NB4 (cell line): ENCODE results near the gene HOXC13.

ENCODE experiments used
- DNase-seq: peaks from one replicate; pipeline ENCODE4 v3.0.0; 2010; ENCODE audit warnings: low read depth
- H3K4me3 ChIP-seq: one replicate; pipeline ENCODE4 v1.5.1; 2011; ENCODE audit warnings: mild to moderate bottlenecking, low read depth, low read length, moderate library complexity
- CTCF ChIP-seq: IDR thresholded peaks from one replicate; pipeline ENCODE4 v1.5.1; 2012; ENCODE audit warnings: low read depth, low read length
- MAX ChIP-seq: IDR thresholded peaks from 2 replicates; pipeline ENCODE4 v1.6.1; 2011; ENCODE audit warnings: low read depth, low read length
- MYC ChIP-seq: IDR thresholded peaks from 2 replicates; pipeline ENCODE4 v1.6.1; 2011; ENCODE audit warnings: low read depth, low read length
- POLR2A ChIP-seq: IDR thresholded peaks from 2 replicates; pipeline ENCODE4 v1.6.1; 2011; ENCODE audit warnings: mild to moderate bottlenecking; ENCODE audit not compliant: insufficient read length; ENCODE audit errors: extremely low read depth

Gene HOXC13

GRCh38 chr12:53952871-53953734 lies 14.5 kb downstream of the HOXC13 start:
- no peak for DNase-seq
- no peak overlapping the region for H3K4me3 ChIP-seq
- TF ChIP-seq MAX (no peak), POLR2A (no peak), MYC (no peak), CTCF (no peak)

- TF ChIP-seq MAX (no peak), MYC (no peak), CTCF (no peak), POLR2A (no peak)
- no peak for DNase-seq
- H3K4me3 ChIP-seq, result no peak overlapping the region
Measured at GRCh38 chr12:53953831-53954693, 15.4 kb downstream of the HOXC13 start.

GRCh38 chr12:53954694-53955035 lies 16.0 kb downstream of the HOXC13 start, which contains the start of gene HOXC12:
Gene HOXC12, plus strand, starts transcription at chr12:53954903. Its CDS starts 27 bp downstream, at chr12:53954930.
- TF ChIP-seq MAX, result no peak
- TF ChIP-seq POLR2A, result no peak
- no peak for TF ChIP-seq CTCF
- TF ChIP-seq MYC, result no peak
- H3K4me3 ChIP-seq, result no peak within 1 kb of the TSS
- DNase-seq, result no peak

GRCh38 chr12:53955036-53955775 lies 16.6 kb downstream of the HOXC13 start:
- H3K4me3 ChIP-seq, result no peak overlapping the region
- TF ChIP-seq MYC, result no peak
- TF ChIP-seq POLR2A, result no peak
- TF ChIP-seq MAX, result no peak
- no peak for TF ChIP-seq CTCF
- DNase-seq, result no peak

GRCh38 chr12:53955776-53956250 lies 17.2 kb downstream of the HOXC13 start:
- DNase-seq, result no peak
- no peak overlapping the region for H3K4me3 ChIP-seq
- TF ChIP-seq MAX (no peak), MYC (no peak), CTCF (no peak), POLR2A (no peak)
